22Rv1 (cell line): ENCODE data around the gene MAP1LC3A.

ENCODE experiments used
- CTCF ChIP-seq: fragments of 450-650 bp; IDR thresholded peaks from 2 replicates; pipeline ENCODE4 v1.5.1; 2017; ENCODE audit warnings: mild to moderate bottlenecking
- ZFX ChIP-seq: fragments of 450-650 bp; IDR thresholded peaks from 2 replicates; pipeline ENCODE4 v1.6.1; 2017; ENCODE audit warnings: antibody characterized with exemption, borderline replicate concordance

GRCh38 chr20:34570859-34571306, 12.4 kb downstream of the MAP1LC3A start:
- TF ChIP-seq CTCF (no peak), ZFX (no peak)
